HepG2 (cell line): Measurements from ENCODE around the gene RPS6KA2. TPM values are rescaled to one million over a fixed set of nuclear protein-coding genes. Genes with fewer than 3 reads are reported as not detected.

Source experiments
- ATAC-seq: fragments of 200-7000 bp; cut with Tn5 transposase; 3 replicates; pipeline ENCODE4 v1.9.1; 2020; ENCODE audit warnings: mild to moderate bottlenecking, moderate library complexity
- BruUV-seq: library from RNA; stranded (reverse); fragments of 400-500 nt; replicated peaks from 2 replicates; lab custom pipeline; 2021; lab: Mats Ljungman, UMichigan
- CTCF ChIA-PET: fragments of 300-600 bp; formaldehyde crosslinking; extraction: SDS; loops from one replicate; lab custom pipeline; 2021; ENCODE audit warnings: low total read pairs, inconsistent platforms, low intra/inter-chr PET ratio; lab: Yijun Ruan, JAX
- POLR2A ChIA-PET: fragments of 350-600 bp; sonication (Branson Sonifier 250); formaldehyde crosslinking; loops from one replicate; lab custom pipeline; 2020; ENCODE audit warnings: antibody characterized with exemption, inconsistent platforms; lab: Yijun Ruan, JAX
- DNase-seq: peaks from one replicate; pipeline ENCODE4 v3.0.0-alpha.2; 2015; ENCODE audit warnings: low spot score
- FAIRE-seq: peaks from 3 replicates; lab custom pipeline; 2011; peaks lifted over from hg19 to GRCh38; lab: Jason Lieb, UNC
- H2AFZ ChIP-seq: one replicate; pipeline ENCODE4 v1.6.1; 2011; ENCODE audit warnings: low read length, inconsistent platforms
- H3K27ac ChIP-seq: fragments of 300-600 bp; 3 replicates; pipeline ENCODE4 v1.8.0; 2011; ENCODE audit warnings: mixed run types, mild to moderate bottlenecking, mixed read lengths, low read length, inconsistent platforms; ENCODE audit not compliant: insufficient read depth; ENCODE audit errors: extremely low read length
- H3K27me3 ChIP-seq, 2 experiments: fragments of 200-600 bp in 1 of 2; 2 replicates in 1 of 2; 3 replicates in 1 of 2; pipeline versions ENCODE4 v1.6.0 to v1.8.0; 2011; ENCODE audit warnings: low read length in 2 of 2, mild to moderate bottlenecking in 2 of 2, moderate library complexity in 2 of 2, inconsistent platforms in 1 of 2; ENCODE audit not compliant: insufficient read depth in 2 of 2, control insufficient read depth in 1 of 2
- H3K36me3 ChIP-seq, 2 experiments: fragments of 200-600 bp in 1 of 2; replicated peaks in 1 of 2; 2 replicates in 1 of 2; 3 replicates in 1 of 2; pipeline versions ENCODE4 v1.5.1 to v1.8.0; 2011; ENCODE audit warnings: low read length in 2 of 2, inconsistent platforms in 1 of 2; ENCODE audit not compliant: insufficient read depth in 2 of 2, control insufficient read depth in 1 of 2
- H3K4me1 ChIP-seq: 2 replicates; pipeline ENCODE4 v1.5.1; 2012; ENCODE audit warnings: low read length, inconsistent platforms; ENCODE audit not compliant: insufficient read depth
- H3K4me2 ChIP-seq: 2 replicates; pipeline ENCODE4 v1.6.0; 2011; ENCODE audit warnings: low read depth, low read length, inconsistent platforms
- H3K4me3 ChIP-seq, 3 experiments: fragments of 200-600 bp in 1 of 3; sonication (generic), shearing (Covaris generic) in 1 of 3; replicated peaks in 1 of 3; 2 replicates each; pipeline ENCODE4 v1.5.1; 2011 to 2016; ENCODE audit warnings: low read length in 3 of 3, inconsistent platforms in 2 of 3, low read depth in 2 of 3, mild to moderate bottlenecking in 2 of 3, control low read depth in 1 of 3, mixed read lengths in 1 of 3; ENCODE audit not compliant: insufficient read depth in 1 of 3
- H3K79me2 ChIP-seq: one replicate; pipeline ENCODE4 v1.6.1; 2011; ENCODE audit warnings: low read length, inconsistent platforms; ENCODE audit not compliant: insufficient read depth
- H3K9ac ChIP-seq: 2 replicates; pipeline ENCODE4 v1.6.0; 2011; ENCODE audit warnings: mild to moderate bottlenecking, low read depth, low read length, inconsistent platforms; ENCODE audit not compliant: insufficient read depth
- H3K9me3 ChIP-seq: 2 replicates; pipeline ENCODE4 v1.5.1; 2012; ENCODE audit warnings: mild to moderate bottlenecking, low read length
- H4K20me1 ChIP-seq: 2 replicates; pipeline ENCODE4 v1.6.0; 2011; ENCODE audit warnings: inconsistent platforms, mild to moderate bottlenecking, low read length, moderate library complexity; ENCODE audit not compliant: insufficient read depth
- ARNT2 ChIP-seq: sonication (generic); formaldehyde crosslinking; IDR thresholded peaks from 2 replicates; pipeline ENCODE4 v1.8.0; 2022; ENCODE audit warnings: mild to moderate bottlenecking, low read depth, missing genetic modification reagents, moderate library complexity
- CCAR2 ChIP-seq: fragments of 200-400 bp; formaldehyde crosslinking; optimal IDR thresholded peaks from 2 replicates; pipeline ENCODE3; 2018; ENCODE audit warnings: low read depth, mild to moderate bottlenecking, low read length, moderate library complexity
- CREB1 ChIP-seq, 2 experiments: fragments of 450-650 bp in 1 of 2; IDR thresholded peaks; 2 replicates each; pipeline ENCODE4 v1.6.1; 2016 to 2017; ENCODE audit warnings: control low read depth in 1 of 2, mild to moderate bottlenecking in 1 of 2, missing compliant biosample characterization in 1 of 2, missing genetic modification characterization in 1 of 2
- HDAC2 ChIP-seq: sonication (generic); formaldehyde crosslinking; IDR thresholded peaks from 2 replicates; pipeline ENCODE4 v1.4.0; 2020; ENCODE audit warnings: missing genetic modification reagents
- PPARG ChIP-seq: conservative IDR thresholded peaks from 2 replicates; pipeline ENCODE4 v1.6.1; 2016; ENCODE audit warnings: missing biosample characterization, missing genetic modification reagents
- TRIM24 ChIP-seq: sonication (generic); formaldehyde crosslinking; IDR thresholded peaks from 2 replicates; pipeline ENCODE4 v1.8.0; 2022; ENCODE audit warnings: mild to moderate bottlenecking, missing genetic modification reagents
- ZNF124 ChIP-seq: sonication (generic); formaldehyde crosslinking; IDR thresholded peaks from 2 replicates; pipeline ENCODE4 v1.4.0; 2020; ENCODE audit warnings: missing genetic modification reagents
- ZNF275 ChIP-seq: sonication (generic); formaldehyde crosslinking; IDR thresholded peaks from 2 replicates; pipeline ENCODE4 v1.8.0; 2022; ENCODE audit warnings: missing genetic modification reagents, mild to moderate bottlenecking, inconsistent platforms, borderline replicate concordance
- ZSCAN25 ChIP-seq: sonication (generic); formaldehyde crosslinking; IDR thresholded peaks from 2 replicates; pipeline ENCODE4 v1.8.0; 2022; ENCODE audit warnings: mild to moderate bottlenecking, missing genetic modification reagents
- WGBS: methylation state at CpG from one replicate; pipeline ENCODE4 v1.1.6; 2017; ENCODE audit warnings: low lambda C conversion rate; 5-methylcytosine and 5-hydroxymethylcytosine counted together
- in situ Hi-C: cut with HindIII; loops from 2 replicates; pipeline ENCODE4 v1.10.0; 2017; ENCODE audit warnings: low pct_unique_long_range_greater_than_20kb; ENCODE audit not compliant: extremely low pct_ligation_motif_present
- intact Hi-C: fragments of 100-400 bp; cut with micrococcal nuclease; formaldehyde crosslinking; loops from one replicate; pipeline ENCODE4 v1.10.0; 2022; ENCODE audit not compliant: unreplicated experiment
- polyA plus RNA-seq, 8 experiments: library from polyadenylated mRNA; depleted of rRNA in 3 of 8; stranded (reverse) in 7 of 8; unstranded in 1 of 8; fragments of >200 nt; fragmentation: Illumina TruSeq in 4 of 8; extraction: Trizol in 4 of 8; gene quantifications; 2 replicates each; pipeline versions ENCODE4 v1.2.1 to v1.2.3, GENCODE V29; 2011 to 2016; ENCODE audit warnings: low read depth in 4 of 8, missing spikeins in 1 of 8, mixed read lengths in 1 of 8; ENCODE audit not compliant: insufficient read depth in 1 of 8
- total RNA-seq, 5 experiments: library from RNA; depleted of rRNA; stranded (reverse); fragments of >200 nt; fragmentation: Illumina TruSeq; extraction: Trizol; gene quantifications; 2 replicates each; pipeline ENCODE4 v1.2.3, GENCODE V29; 2016; ENCODE audit warnings: low read depth in 1 of 5

Gene RPS6KA2
- total and polyA plus RNA-seq, 2 of the 13 experiments (the other 11 are each of a cell fraction or from before 2014, with no cell fraction given): 0.22 to 0.38 TPM

- FAIRE-seq: no peak
- H3K9ac ChIP-seq: no peak overlapping the region
- no peak overlapping the region for H3K4me3 ChIP-seq
- peaks cover 0 to 36% of the 10 kb centered on the region in 2 experiments; a peak in 3 of 5 replicates for H3K27me3 ChIP-seq
- BruUV-seq: no TSS peak
- H3K36me3 ChIP-seq: no peaks in the 10 kb centered on the region
- no peak for DNase-seq
- TF ChIP-seq ZNF124 (CRISPR knock-in tag): no peak
- TF ChIP-seq CREB1 (IDR thresholded peaks at IDR 0.05): peak; percentile 39; the same call in 1 of the 2 replicates
- no peak for TF ChIP-seq CREB1 (CRISPR knock-in tag; IDR thresholded peaks at IDR 0.05)
- TF ChIP-seq ZSCAN25 (CRISPR knock-in tag): no peak
- TF ChIP-seq ZNF275 (CRISPR knock-in tag): no peak
- no peak for TF ChIP-seq HDAC2 (CRISPR knock-in tag)
- TF ChIP-seq CCAR2: no peak
- no peak for TF ChIP-seq ARNT2
- no peak for TF ChIP-seq PPARG
- TF ChIP-seq TRIM24 (CRISPR knock-in tag): no peak
- CTCF ChIA-PET: no interaction called here
- POLR2A ChIA-PET: no interaction called here
- H3K9me3 ChIP-seq: no peaks in the 10 kb centered on the region
- no peak overlapping the region for H3K27ac ChIP-seq
- intact Hi-C loops: no loop called here
- no peaks in the 10 kb centered on the region for H4K20me1 ChIP-seq
- no peak overlapping the region for H3K4me2 ChIP-seq
- H3K79me2 ChIP-seq: no peaks in the 10 kb centered on the region
- no peak overlapping the region for H2AFZ ChIP-seq
- WGBS: 66% methylated on average over 17 of the region's 17 CpGs
- in situ Hi-C loops: no loop called here
- no peak for ATAC-seq
- H3K4me1 ChIP-seq: no peaks in the 10 kb centered on the region
Measured at GRCh38 chr6:166430269-166430668, 196.8 kb downstream of the RPS6KA2 start.
